HepG2 (cell line): ENCODE data around the gene TGM1. TPM values are rescaled to one million over a fixed set of nuclear protein-coding genes. Genes with fewer than 3 reads are reported as not detected.

Experiments used
- ATF2 ChIP-seq: sonication (generic); formaldehyde crosslinking; IDR thresholded peaks from 2 replicates; pipeline ENCODE4 v1.4.0; 2020; ENCODE audit warnings: missing genetic modification reagents
- BRD4 ChIP-seq: sonication (generic); formaldehyde crosslinking; IDR thresholded peaks from 2 replicates; pipeline ENCODE4 v1.4.0; 2020; ENCODE audit warnings: missing genetic modification reagents
- CEBPZ ChIP-seq: IDR thresholded peaks from 2 replicates; pipeline ENCODE4 v1.6.1; 2012; ENCODE audit warnings: low read length, improper control_type of control experiment
- FOXC1 ChIP-seq: sonication (generic); formaldehyde crosslinking; IDR thresholded peaks from 2 replicates; pipeline ENCODE4 v1.8.0; 2022; ENCODE audit warnings: mild to moderate bottlenecking, missing genetic modification reagents, borderline replicate concordance
- GMEB1 ChIP-seq: sonication (generic); formaldehyde crosslinking; IDR thresholded peaks from 2 replicates; pipeline ENCODE4 v1.5.1; 2020; ENCODE audit warnings: missing genetic modification reagents, mild to moderate bottlenecking, borderline replicate concordance
- HDAC1 ChIP-seq: sonication (generic); formaldehyde crosslinking; IDR thresholded peaks from 2 replicates; pipeline ENCODE4 v1.5.1; 2020; ENCODE audit warnings: mild to moderate bottlenecking, missing genetic modification reagents
- KLF11 ChIP-seq: IDR thresholded peaks from 2 replicates; pipeline ENCODE4 v1.6.1; 2016; ENCODE audit warnings: missing compliant biosample characterization
- MAFF ChIP-seq: IDR thresholded peaks from 2 replicates; pipeline ENCODE4 v1.6.1; 2011; ENCODE audit warnings: low read depth, low read length, improper control_type of control experiment
- MAFG ChIP-seq: sonication (generic); formaldehyde crosslinking; IDR thresholded peaks from 2 replicates; pipeline ENCODE4 v1.5.1; 2020; ENCODE audit warnings: mild to moderate bottlenecking, missing genetic modification reagents
- MLLT10 ChIP-seq: sonication (generic); formaldehyde crosslinking; IDR thresholded peaks from 2 replicates; pipeline ENCODE4 v1.4.0; 2020; ENCODE audit warnings: missing genetic modification reagents
- RFXAP ChIP-seq: sonication (generic); formaldehyde crosslinking; IDR thresholded peaks from 2 replicates; pipeline ENCODE4 v1.4.0; 2020; ENCODE audit warnings: missing genetic modification reagents, borderline replicate concordance
- TEAD2 ChIP-seq: sonication (generic); formaldehyde crosslinking; IDR thresholded peaks from 2 replicates; pipeline ENCODE4 v1.9.0; 2021; ENCODE audit warnings: missing genetic modification reagents
- THAP8 ChIP-seq: sonication (generic); formaldehyde crosslinking; IDR thresholded peaks from 2 replicates; pipeline ENCODE4 v1.5.1; 2020; ENCODE audit warnings: missing genetic modification reagents, mild to moderate bottlenecking, borderline replicate concordance
- YEATS4 ChIP-seq: sonication (generic); formaldehyde crosslinking; IDR thresholded peaks from 2 replicates; pipeline ENCODE4 v1.4.0; 2020; ENCODE audit warnings: missing genetic modification reagents, borderline replicate concordance
- ZFP62 ChIP-seq: sonication (generic); formaldehyde crosslinking; IDR thresholded peaks from 2 replicates; pipeline ENCODE4 v1.4.0; 2020; ENCODE audit warnings: missing genetic modification reagents
- ZNF264 ChIP-seq: sonication (generic); formaldehyde crosslinking; IDR thresholded peaks from 2 replicates; pipeline ENCODE4 v1.4.0; 2020; ENCODE audit warnings: missing genetic modification reagents
- ZNF296 ChIP-seq: sonication (generic); formaldehyde crosslinking; conservative IDR thresholded peaks from 2 replicates; pipeline ENCODE4 v1.5.0; 2020; ENCODE audit warnings: mild to moderate bottlenecking, missing genetic modification reagents
- ZNF652 ChIP-seq: IDR thresholded peaks from 2 replicates; pipeline ENCODE4 v1.6.1; 2016; ENCODE audit warnings: low read depth, borderline replicate concordance
- ZNF674 ChIP-seq: sonication (generic); formaldehyde crosslinking; IDR thresholded peaks from 2 replicates; pipeline ENCODE4 v1.5.0; 2020; ENCODE audit warnings: low read depth, mild to moderate bottlenecking, missing genetic modification reagents
- ZNF720 ChIP-seq: sonication (generic); formaldehyde crosslinking; IDR thresholded peaks from 2 replicates; pipeline ENCODE4 v1.4.0; 2020; ENCODE audit warnings: missing genetic modification reagents
- polyA plus RNA-seq, 8 experiments: library from polyadenylated mRNA; depleted of rRNA in 3 of 8; stranded (reverse) in 7 of 8; unstranded in 1 of 8; fragments of >200 nt; fragmentation: Illumina TruSeq in 4 of 8; extraction: Trizol in 4 of 8; gene quantifications; 2 replicates each; pipeline versions ENCODE4 v1.2.1 to v1.2.3, GENCODE V29; 2011 to 2016; ENCODE audit warnings: low read depth in 4 of 8, missing spikeins in 1 of 8, mixed read lengths in 1 of 8; ENCODE audit not compliant: insufficient read depth in 1 of 8
- total RNA-seq, 5 experiments: library from RNA; depleted of rRNA; stranded (reverse); fragments of >200 nt; fragmentation: Illumina TruSeq; extraction: Trizol; gene quantifications; 2 replicates each; pipeline ENCODE4 v1.2.3, GENCODE V29; 2016; ENCODE audit warnings: low read depth in 1 of 5
- TF ChIP-seq, protein P1 (sequence below): sonication (generic); formaldehyde crosslinking; IDR thresholded peaks from 2 replicates; pipeline ENCODE4 v1.8.0; 2023; ENCODE audit warnings: mild to moderate bottlenecking, missing genetic modification reagents

The TGM1 gene
- total and polyA plus RNA-seq, 2 of the 13 experiments (the other 11 are each of a cell fraction or from before 2014, with no cell fraction given): 3.2 to 10.6 TPM

DNA sequence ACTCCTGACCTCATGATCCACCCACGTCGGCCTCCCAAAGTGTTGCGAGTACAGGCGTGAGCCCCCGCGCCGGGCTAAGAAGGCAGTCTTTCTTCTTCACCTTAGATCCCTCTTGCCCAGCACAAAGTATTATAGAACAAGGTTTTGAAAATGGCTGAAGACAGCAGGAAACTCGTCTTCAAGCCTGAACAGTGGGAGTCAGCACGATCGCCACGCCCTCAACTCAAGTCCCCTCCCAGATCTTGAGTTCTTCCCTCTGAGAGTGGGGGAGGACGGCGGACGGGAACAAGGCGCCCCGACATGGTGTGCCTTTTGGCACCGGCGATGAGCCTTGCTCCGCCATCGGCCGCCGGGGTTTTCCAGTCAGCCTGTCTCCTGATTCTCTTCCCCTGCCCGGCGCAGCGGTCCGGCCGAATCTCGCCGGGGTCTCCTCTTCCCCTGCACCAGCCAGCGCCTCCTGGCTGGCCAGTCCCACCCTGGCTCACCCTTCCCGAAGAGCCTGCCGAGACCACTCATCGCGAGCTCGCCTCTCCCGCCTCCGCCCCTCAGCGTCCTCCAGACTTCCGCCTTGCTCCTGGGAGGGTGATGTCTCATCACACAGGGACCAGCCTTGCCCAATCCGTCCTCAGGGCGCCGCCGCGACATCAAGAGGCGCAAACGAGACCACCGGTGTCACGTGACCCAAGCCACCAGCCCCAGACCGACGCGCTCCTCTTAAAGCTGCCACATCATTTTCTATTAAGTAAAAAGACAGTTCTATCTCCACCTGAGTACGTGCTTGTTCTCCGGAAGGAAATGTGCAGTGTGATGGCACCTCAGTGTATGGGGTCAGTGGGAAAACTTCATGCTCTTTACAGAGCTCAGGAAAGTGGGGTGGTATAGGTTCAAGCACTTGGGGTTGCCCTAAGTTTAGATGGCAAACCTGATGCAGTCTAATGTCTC is 49.8 kb downstream of the TGM1 start, which contains the start of gene CHMP4A (continued):
- TF ChIP-seq GMEB1 (CRISPR knock-in tag) (peak; percentile 92), BRD4 (peak; percentile 96), MAFG (CRISPR knock-in tag) (no peak), MAFF (peak; percentile 32; the same call in 1 of the 2 replicates), ZNF652 (CRISPR knock-in tag) (no peak; the same call in 1 of the 2 replicates), TEAD2 (peak; percentile 84; the same call in 1 of the 2 replicates), MLLT10 (CRISPR knock-in tag) (no peak), KLF11 (0 out of 2 replicates have a peak, but pooled peaks have one; percentile 72), ZFP62 (CRISPR knock-in tag) (peak; percentile 87; the same call in 1 of the 2 replicates), ZNF674 (CRISPR knock-in tag) (no peak), YEATS4 (peak; percentile 99), ZNF264 (CRISPR knock-in tag) (peak; percentile 93; the same call in 1 of the 2 replicates), RFXAP (peak; percentile 98), ZNF720 (CRISPR knock-in tag) (no peak), THAP8 (no peak; the same call in 1 of the 2 replicates), ZNF296 (CRISPR knock-in tag) (no peak), CEBPZ (no peak), HDAC1 (no peak), ATF2 (CRISPR knock-in tag) (peak; percentile 94), FOXC1 (no peak)
- TF ChIP-seq, protein P1, sequence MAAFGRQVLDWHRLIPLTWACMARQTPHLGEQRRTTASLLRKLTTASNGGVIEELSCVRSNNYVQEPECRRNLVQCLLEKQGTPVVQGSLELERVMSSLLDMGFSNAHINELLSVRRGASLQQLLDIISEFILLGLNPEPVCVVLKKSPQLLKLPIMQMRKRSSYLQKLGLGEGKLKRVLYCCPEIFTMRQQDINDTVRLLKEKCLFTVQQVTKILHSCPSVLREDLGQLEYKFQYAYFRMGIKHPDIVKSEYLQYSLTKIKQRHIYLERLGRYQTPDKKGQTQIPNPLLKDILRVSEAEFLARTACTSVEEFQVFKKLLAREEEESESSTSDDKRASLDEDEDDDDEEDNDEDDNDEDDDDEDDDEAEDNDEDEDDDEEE (CRISPR knock-in tag): peak; percentile 82; the same call in 1 of the 2 replicates
